ENCODE data around the gene ALG5.

DNA sequence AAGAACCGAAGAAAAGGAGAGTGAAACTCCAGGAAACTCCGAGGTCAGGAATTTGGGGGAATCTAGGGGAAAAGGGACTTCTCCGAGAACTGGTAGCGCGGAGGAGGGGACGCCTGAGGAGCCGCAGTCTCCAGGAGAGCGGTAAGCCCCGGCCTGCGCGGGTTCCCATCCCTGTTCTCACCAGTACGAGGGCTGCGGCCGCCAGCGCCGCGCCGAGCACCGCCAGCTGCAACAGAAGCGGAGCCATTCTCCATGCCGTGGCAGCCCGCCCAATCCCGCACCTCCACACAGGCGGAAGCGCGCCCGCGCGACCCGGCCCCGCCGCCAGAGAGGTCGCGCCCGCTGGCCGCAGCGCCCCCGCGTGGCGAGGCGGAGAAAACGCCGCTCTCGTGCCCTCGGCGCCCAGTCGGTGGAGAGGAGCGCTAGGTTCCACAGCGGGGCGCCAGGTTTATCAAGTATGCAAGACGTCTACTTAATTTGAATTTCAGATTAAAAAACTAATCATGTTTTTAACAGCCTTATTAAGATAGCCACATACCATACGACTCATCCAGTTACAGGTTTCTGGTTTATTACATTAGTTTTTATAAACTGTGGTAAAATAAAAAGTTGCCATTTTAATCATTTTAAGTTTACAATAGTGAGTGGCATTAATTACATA is at the start of gene ALG5:
- no peak for TF ChIP-seq EZH2phosphoT487 (IDR thresholded peaks at IDR 0.05; ENCODE audit: insufficient read depth, low read depth)
- TF ChIP-seq EZH2 (IDR thresholded peaks at IDR 0.05; ENCODE audit: insufficient read depth, poor library complexity, severe bottlenecking), result no peak
